Nephron (organoid): Measurements from ENCODE around the gene TCERG1L.
A peak's percentile ranks its signal among the peaks of the same experiment; 100 is the strongest.
"Not testable (repeated sequence)": the region's sequence is repeated elsewhere in the genome, so short reads cannot be mapped to it uniquely, and the experiment has no call there.

ENCODE experiments used
- H3K27ac Mint-ChIP-seq, 3 experiments: 2 replicates each; pipeline ENCODE4 v1.8.0; 2020; ENCODE audit warnings: mixed read lengths in 3 of 3, mild to moderate bottlenecking in 2 of 3, moderate library complexity in 1 of 3
- H3K27me3 Mint-ChIP-seq: 2 replicates; pipeline ENCODE4 v1.8.0; 2021; ENCODE audit warnings: low read depth, mild to moderate bottlenecking, moderate library complexity, mixed read lengths
- H3K36me3 Mint-ChIP-seq: 2 replicates; pipeline ENCODE4 v1.8.0; 2020; ENCODE audit warnings: low read depth, mixed read lengths
- H3K4me1 Mint-ChIP-seq: 2 replicates; pipeline ENCODE4 v1.8.0; 2020; ENCODE audit warnings: mixed read lengths
- H3K4me3 Mint-ChIP-seq, 3 experiments: 2 replicates each; pipeline ENCODE4 v1.8.0; 2020; ENCODE audit warnings: mild to moderate bottlenecking in 3 of 3, mixed read lengths in 3 of 3, moderate library complexity in 2 of 3
- H3K9me3 Mint-ChIP-seq: 2 replicates; pipeline ENCODE4 v1.8.0; 2020; ENCODE audit warnings: mixed read lengths
- TF ChIP-seq, protein P1 (sequence below), 3 experiments: fragments of 200-600 bp; sonication (generic); IDR thresholded peaks; one replicate each; pipeline ENCODE4 v1.5.0; 2021; ENCODE audit warnings: antibody characterized with exemption in 3 of 3; ENCODE audit not compliant: unreplicated experiment in 3 of 3

The TCERG1L gene

DNA sequence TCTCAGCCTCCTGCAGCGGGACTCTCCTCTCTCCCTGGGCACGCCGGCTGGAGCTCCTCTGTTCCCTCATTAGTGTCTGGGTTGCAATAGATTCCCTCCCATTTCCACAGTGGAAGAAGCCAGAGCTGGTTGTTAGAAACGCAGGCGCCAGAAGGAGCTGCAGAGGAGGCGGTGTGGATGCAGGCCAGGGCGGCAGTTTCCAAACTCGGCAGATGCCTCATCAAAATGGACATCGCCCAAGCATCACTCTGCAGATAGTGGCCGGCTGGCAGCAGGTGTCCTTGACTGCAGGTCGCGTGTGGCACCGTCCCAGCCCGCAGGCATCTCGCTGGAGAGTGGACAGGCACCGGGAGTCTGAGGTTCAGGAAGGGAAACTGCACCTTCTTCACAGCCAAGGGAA, 201.8 kb downstream of the TCERG1L start:
- Mint-ChIP-seq H3K27me3 (peaks cover 30% of the 10 kb centered on the region), H3K36me3 (peaks cover 8% of the 10 kb centered on the region), H3K4me1 (peaks cover 13% of the 10 kb centered on the region), H3K9me3 (peaks cover 17% of the 10 kb centered on the region), H3K4me3 (no peak overlapping the region), H3K27ac (no peak overlapping the region)
- TF ChIP-seq, protein P1, sequence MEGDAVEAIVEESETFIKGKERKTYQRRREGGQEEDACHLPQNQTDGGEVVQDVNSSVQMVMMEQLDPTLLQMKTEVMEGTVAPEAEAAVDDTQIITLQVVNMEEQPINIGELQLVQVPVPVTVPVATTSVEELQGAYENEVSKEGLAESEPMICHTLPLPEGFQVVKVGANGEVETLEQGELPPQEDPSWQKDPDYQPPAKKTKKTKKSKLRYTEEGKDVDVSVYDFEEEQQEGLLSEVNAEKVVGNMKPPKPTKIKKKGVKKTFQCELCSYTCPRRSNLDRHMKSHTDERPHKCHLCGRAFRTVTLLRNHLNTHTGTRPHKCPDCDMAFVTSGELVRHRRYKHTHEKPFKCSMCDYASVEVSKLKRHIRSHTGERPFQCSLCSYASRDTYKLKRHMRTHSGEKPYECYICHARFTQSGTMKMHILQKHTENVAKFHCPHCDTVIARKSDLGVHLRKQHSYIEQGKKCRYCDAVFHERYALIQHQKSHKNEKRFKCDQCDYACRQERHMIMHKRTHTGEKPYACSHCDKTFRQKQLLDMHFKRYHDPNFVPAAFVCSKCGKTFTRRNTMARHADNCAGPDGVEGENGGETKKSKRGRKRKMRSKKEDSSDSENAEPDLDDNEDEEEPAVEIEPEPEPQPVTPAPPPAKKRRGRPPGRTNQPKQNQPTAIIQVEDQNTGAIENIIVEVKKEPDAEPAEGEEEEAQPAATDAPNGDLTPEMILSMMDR (IDR thresholded peaks at IDR 0.05; ENCODE audit: unreplicated experiment in 3 of 3) = no peak

DNA sequence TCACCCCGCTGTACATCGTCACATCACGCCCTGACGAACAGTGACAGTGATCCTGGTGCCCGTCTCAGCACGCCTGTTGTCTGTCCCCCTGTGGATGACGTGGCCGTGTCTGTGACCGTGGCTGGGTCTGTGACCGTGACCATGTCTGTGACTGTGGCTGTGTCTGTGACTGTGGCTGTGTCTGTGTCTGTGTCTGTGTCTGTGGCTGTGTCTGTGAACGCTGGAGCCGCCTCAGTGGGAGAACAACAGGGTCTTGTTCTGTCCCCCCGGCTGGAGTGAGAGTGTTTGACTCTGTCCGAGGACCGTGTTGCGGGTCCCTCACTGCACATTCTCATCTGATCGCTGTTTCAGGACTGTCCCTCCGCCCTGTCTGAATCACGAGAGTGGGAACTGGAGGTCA, 202.2 kb downstream of the TCERG1L start:
- H3K27ac Mint-ChIP-seq = no peak overlapping the region
- H3K27me3 Mint-ChIP-seq = peaks cover 30% of the 10 kb centered on the region
- no peak overlapping the region for H3K4me3 Mint-ChIP-seq

DNA sequence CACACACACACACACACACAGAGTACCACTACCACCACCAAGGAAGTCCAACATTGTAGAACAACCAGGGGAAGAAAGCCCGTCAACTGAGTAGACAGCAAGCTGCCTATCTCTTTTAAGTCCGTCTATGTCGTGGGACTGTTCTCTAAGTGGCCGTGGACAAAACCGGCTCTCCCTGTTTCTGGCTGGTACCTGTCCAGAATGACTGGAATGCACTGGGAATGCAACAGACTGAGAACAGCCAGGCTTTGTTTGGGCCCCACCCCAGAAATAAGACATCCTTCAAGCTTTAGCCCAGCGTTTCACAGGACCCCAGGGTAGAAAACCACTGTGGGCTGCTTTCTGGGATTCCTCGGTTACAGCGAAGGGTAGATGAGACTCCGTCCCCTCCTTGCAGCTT, 203.6 kb downstream of the TCERG1L start:
- Mint-ChIP-seq H3K27ac (no peak overlapping the region), H3K4me1 (peaks cover 6% of the 10 kb centered on the region)

More for the DNA sequence above, 202.2 kb downstream of the TCERG1L start:
- peaks cover 8% of the 10 kb centered on the region for H3K36me3 Mint-ChIP-seq
- H3K9me3 Mint-ChIP-seq = peaks cover 17% of the 10 kb centered on the region
- TF ChIP-seq, protein P1 (IDR thresholded peaks at IDR 0.05; ENCODE audit: unreplicated experiment in 3 of 3) = no peak
- H3K4me1 Mint-ChIP-seq = peaks cover 10% of the 10 kb centered on the region

DNA sequence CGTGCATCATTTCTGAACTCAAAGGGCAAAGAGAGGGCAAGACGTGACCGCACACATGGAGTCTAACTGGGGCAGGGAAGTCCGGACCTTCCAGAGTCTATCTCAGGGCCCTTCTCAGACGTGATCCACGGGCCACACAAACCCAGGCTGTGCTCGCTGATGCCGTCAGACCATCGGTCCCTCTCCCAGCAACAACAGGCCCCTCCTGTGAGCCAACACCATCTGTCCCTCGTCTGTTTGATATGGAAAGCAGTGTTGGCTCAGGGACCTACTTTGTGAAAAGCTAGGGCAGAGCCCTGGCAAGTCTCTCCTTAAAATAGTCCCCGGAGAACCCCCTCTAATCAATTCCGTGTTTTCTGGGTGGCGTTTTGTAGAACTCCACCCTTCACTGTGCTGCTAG, 208.8 kb downstream of the TCERG1L start:
- peaks cover 11% of the 10 kb centered on the region for H3K4me1 Mint-ChIP-seq
- peaks cover 11% of the 10 kb centered on the region for H3K9me3 Mint-ChIP-seq
- no peak overlapping the region for H3K27ac Mint-ChIP-seq
- TF ChIP-seq, protein P1 (IDR thresholded peaks at IDR 0.05; ENCODE audit: unreplicated experiment in 3 of 3) = no peak
- H3K36me3 Mint-ChIP-seq = peaks cover 1% of the 10 kb centered on the region
- H3K27me3 Mint-ChIP-seq = peaks cover 19% of the 10 kb centered on the region
- no peak overlapping the region for H3K4me3 Mint-ChIP-seq

More for the DNA sequence above, 203.6 kb downstream of the TCERG1L start:
- H3K36me3 Mint-ChIP-seq = peaks cover 8% of the 10 kb centered on the region
- H3K27me3 Mint-ChIP-seq = peaks cover 25% of the 10 kb centered on the region
- H3K9me3 Mint-ChIP-seq = peaks cover 17% of the 10 kb centered on the region
- no peak overlapping the region for H3K4me3 Mint-ChIP-seq
- TF ChIP-seq, protein P1 (IDR thresholded peaks at IDR 0.05; ENCODE audit: unreplicated experiment in 3 of 3) = no peak

DNA sequence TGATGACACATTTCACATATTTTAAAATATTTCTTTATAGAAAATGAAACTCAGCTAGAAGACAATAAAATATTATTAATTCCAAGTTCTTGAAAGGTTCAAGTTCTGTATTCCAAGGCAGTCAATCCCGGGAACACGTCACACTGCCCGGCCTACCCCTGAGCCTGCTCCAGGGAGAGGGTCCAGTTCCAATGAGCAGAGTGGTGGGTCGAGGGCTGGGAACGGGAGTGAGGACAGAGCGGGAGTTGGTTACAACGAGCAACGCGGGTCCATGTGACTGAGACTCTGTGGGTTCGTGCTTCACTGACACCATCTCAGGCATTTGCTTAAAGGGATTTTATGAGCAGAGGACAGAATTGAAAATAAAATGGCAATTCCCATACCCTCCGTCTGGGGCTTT, 209.4 kb downstream of the TCERG1L start:
- H3K27me3 Mint-ChIP-seq = peaks cover 16% of the 10 kb centered on the region
- TF ChIP-seq, protein P1 (IDR thresholded peaks at IDR 0.05; ENCODE audit: unreplicated experiment in 3 of 3) = no peak
- H3K36me3 Mint-ChIP-seq = no peaks in the 10 kb centered on the region
- no peak overlapping the region for H3K4me3 Mint-ChIP-seq
- peaks cover 8% of the 10 kb centered on the region for H3K9me3 Mint-ChIP-seq
- peaks cover 11% of the 10 kb centered on the region for H3K4me1 Mint-ChIP-seq
- H3K27ac Mint-ChIP-seq = no peak overlapping the region

DNA sequence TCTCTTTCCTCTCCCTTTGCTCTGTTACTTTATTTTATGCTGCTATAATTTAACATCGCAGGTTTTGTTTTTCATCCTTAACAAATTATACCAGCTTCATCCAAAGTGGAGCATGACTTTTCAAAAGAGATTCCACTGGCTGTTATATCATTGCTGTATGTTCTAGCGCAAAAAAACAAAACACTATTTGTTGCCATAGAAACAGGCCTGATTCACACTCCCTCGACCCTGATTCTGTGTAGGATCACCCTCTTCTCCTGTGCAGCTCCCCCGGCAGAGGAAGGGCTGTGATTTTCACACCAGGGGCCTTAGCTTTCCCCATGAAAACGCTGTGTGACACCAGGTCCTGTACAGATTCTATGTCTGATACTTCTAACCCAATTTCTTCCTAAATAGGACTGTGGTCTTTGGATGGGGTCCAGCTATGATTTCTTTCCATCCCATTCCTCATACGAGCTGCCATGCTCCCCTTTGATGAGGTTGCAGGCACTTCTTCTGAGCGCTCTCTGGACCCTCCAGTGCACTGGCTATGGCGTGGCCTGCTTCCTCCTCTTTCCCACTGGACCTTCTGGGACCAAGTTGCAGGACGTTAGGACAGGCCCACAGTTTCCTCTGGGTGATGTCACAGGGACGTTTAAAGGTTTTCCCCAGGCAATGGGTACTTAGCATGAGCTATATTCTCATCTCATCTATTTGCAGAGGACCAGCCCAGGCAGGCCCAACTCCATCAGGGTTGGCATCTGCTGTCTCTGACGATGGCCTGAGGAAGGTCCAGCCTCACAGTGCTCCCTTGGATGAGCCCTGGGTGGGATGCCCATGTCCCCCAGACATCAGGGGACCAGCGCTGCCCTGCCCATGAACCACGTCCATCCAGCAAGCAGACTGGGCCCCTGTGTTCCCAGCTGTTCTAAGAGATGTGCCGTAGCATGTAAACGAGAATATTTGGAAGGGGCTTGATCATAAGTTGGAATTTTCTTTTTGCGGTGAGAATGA, 210.8 kb downstream of the TCERG1L start:
- Mint-ChIP-seq H3K27ac (peak overlapping the region in 1 of 3 experiments; percentile 48), H3K27me3 (peaks cover 12% of the 10 kb centered on the region), H3K4me1 (peaks cover 14% of the 10 kb centered on the region)
- not testable (repeated sequence) for H3K9me3 Mint-ChIP-seq, H3K36me3 Mint-ChIP-seq, H3K4me3 Mint-ChIP-seq
